HG02623 (cell line): ENCODE results near the gene SYNGR1.
A peak's percentile ranks its signal among the peaks of the same experiment; 100 is the strongest.
"Not testable (repeated sequence)": the region's sequence is repeated elsewhere in the genome, so short reads cannot be mapped to it uniquely, and the experiment has no call there.

Source experiments
- ATAC-seq: cut with Tn5 transposase; IDR thresholded peaks from one replicate; pipeline ENCODE4 v1.9.1; 2021; ENCODE audit warnings: moderate library complexity; ENCODE audit not compliant: unreplicated experiment

The SYNGR1 gene

GRCh38 chr22:39316440-39317083, 33.2 kb upstream of the SYNGR1 start:
- no peak for ATAC-seq

- no peak for ATAC-seq
Measured at GRCh38 chr22:39317084-39317774, 32.6 kb upstream of the SYNGR1 start.

DNA sequence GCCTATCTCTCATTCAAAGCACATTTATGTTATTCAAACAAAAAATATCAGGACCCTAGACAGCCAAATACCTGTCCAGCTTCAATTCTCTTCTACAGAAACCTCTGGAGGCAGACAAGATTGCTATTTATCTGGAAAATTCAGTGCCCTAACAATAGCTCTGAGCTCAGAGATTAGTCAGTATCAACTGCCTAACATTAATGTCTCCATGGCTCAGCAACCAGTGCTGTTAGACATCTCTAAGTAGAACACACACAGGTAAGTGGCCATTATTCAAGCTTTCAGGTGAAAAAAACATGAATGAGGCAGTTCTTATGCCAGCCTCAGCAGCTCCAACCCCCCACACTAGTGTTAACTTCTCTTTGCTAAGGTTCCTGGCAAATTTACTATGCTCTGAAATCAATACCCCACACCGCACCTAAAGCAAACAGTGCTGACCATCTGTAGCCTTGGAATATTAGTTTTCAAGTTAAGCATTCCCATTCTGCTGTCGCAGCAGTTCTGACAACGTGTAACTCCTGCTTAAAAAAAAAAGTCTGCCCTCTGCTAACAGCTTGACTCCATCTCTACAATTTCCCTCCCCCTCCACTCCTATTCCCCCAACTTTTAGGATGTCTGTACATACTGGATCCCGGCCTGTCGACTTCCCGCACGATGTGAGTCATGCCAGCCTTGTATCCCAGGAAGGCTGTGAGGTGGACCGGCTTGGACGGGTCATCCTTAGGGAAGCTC, 31.9 kb upstream of the SYNGR1 start:
- no peak for ATAC-seq

- no peak for ATAC-seq
Measured at GRCh38 chr22:39318507-39319283, 31.1 kb upstream of the SYNGR1 start.

DNA sequence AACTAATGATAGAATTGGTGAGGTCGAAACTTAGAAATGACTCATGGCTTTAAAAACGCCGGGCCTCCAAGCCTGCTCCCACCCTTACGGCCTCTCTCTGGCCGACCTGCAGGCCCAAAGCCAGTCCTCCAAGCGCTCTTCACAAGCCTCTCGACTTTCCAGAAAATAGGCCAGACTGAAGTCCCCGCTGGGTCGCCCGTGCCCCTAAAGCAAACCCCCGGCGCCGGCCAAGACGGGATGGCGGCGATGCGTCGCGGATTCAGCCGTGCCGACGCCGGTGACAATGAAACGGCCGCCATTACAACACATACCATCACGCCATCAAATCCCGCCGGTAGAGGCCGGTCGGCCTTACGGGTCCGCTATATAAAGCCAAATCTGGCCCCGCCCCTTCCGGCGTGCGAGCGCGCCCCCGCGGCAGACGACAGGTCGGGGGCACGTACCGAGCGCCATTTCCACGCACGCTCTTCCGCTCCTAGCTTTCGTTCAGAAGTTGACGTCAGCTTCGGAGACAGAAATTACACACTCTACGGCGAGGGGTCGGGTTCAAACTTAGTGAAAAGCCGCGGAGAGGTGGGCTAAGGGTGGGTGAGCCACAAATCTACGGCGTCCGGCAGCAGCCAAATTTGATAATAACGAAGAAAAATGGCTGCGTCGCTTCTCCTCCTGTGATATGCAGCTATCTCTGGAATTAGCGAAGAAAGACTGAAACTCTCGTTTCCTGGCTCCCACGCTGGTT, 30.3 kb upstream of the SYNGR1 start, which contains the start of gene RPL3:
Gene RPL3 (minus strand): TSS at position 340 of the 739 bp plus-strand sequence. CDS start 26 bp downstream, at position 314.
- ATAC-seq, result peak; percentile 87

DNA sequence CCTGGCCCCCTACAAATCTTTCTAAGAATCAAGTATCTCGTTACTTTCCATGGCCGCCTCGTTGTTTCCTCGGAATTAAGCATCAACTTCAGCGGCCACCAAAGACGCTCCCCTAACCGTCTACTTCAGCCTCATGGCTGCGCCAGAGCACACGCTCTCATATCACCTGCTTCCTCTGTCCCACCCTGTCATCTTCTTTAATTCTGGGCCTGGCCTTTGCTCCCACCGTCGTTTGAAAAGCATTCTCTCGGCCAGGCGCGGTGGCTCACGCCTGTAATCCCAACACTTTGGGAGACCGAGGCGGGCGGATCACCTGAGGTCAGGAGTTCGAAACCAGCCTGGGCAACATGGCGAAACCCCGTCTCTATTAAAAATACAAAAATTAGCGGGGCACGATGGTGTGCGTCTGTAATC, 29.2 kb upstream of the SYNGR1 start:
- not testable (repeated sequence) for ATAC-seq

DNA sequence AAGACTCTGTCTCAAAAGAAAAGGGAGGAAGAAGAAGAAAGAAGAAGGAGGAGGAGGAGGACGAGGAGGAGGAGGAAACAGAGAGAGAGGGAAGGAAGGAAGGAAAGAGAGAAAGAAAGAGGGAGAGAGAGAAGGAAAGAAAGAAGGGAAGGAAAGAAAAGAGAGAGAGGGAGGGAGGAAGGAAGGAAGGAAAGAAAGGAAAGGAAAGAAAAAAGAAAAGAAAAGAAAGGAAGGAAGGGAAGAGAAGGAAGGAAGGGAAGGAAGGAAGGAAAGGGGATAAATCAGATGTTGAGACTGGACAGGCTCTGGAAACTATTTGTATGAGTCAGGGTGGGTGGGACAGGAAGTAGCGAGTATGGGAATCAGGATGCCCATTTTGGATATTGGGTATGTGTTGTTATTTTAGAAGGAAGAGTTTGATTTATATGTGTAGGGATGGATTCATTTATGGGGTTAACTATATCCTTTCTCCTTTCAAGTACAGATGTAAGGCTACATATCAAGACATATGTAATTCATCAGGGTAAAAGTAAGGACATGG, 24.3 kb upstream of the SYNGR1 start:
- no peak for ATAC-seq

DNA sequence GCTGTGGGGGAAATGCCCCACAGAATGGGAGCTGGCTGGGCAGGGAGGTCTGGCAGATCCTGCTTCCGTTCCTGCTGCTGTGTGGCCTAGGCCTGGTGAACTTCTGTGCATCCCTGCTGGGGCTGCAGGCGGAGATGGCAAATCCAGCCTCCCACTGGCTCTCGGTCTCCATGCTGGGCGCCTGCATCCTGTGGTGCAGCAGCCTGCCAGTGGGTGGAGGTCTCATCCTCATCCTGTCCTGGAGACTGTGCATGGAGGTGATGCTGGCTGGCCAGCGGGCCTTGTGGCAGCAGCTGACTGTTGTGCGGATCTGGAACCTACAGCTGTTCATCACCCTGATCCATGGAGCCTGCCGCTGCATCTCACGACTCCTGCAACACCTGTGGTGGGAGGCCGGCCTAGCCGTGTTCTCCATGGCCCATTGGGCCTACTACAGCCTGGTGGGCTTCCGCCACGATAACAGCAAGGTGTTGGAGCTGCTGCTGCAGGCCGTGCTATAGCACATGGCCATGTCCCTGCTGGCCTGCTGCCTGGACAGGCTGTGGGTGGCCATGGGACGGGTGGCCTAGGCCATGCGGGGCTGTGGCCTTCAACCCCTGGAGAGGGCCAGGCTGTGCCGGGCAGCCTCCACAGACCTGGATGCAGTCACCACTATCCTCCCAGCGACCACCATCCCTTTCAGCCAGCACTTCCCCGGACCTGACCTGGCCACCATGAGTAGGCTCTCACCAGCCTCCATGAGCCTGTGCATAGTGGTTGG, 21.6 kb upstream of the SYNGR1 start:
- ATAC-seq, result no peak

- ATAC-seq, result not testable (repeated sequence)
Measured at GRCh38 chr22:39330553-39330952, 19.2 kb upstream of the SYNGR1 start.

DNA sequence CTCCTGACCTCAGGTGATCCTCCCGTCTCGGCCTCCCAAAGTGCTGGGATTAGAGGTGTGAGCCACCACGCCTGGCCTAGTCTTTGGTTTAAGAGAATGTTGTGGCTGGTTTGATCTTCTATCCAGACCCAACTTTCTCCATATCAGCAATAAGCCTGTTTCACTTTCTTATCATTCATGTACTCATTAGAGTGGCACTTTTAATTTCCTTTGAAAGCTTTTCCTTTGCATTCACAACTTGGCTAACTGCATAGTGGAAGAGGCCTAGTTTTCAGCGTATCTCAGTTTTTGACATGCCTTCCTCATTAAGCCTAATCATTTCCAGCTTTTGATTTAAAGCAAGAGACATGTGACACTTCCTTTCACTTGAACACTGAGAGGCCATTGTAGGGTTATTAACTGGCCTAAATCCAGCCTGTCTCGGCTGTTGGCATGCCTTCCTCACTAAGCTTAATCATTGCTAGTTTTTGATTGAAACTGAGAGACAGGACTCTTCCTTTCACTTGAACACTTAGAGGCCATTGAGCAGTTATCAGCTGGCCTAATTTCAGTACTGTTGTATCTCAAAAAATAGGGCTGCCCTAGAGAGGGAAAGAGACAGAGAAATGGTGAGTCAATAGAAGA, 17.2 kb upstream of the SYNGR1 start:
- ATAC-seq, result no peak

DNA sequence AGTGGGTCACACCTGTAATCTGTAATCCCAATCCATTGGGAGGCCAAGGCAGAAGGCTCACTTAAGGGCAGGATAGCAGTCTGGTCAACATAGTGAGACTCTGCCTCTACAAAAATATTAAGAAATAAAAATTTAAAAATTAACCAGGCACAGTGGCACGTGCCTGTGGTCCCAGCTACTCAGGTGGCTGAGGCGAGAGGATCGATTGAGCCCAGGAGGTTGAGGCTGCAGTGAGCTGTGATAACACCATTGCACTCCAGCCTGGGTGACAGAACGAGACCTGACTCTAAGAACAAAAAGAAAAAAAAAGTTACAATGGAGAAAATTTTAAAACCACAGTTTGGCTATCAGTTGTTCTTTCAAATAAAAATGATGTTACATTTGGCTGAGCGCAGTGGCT, 13.4 kb upstream of the SYNGR1 start:
- no peak for ATAC-seq

GRCh38 chr22:39339775-39340174, 10.0 kb upstream of the SYNGR1 start:
- ATAC-seq, result not testable (repeated sequence)

DNA sequence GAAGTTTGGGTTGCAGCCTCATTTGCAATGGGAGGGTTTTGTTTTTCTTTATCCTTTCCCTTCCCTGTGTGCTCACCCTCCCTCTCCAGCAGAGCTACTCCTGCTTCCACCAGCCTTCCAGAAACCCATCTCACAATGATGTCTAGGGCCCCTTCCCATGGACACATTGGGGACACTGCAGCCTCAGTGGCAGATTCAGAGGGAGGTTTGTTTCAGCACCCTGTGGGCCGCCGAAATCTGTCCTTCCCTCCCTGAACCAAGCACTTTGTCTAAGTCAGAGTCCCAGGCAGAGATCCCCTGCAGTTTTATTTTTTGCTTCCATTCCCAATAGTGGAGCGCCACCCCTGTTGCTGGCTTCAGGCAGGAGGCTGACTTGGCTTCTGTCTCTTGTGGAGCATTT, 8.6 kb upstream of the SYNGR1 start:
- no peak for ATAC-seq

DNA sequence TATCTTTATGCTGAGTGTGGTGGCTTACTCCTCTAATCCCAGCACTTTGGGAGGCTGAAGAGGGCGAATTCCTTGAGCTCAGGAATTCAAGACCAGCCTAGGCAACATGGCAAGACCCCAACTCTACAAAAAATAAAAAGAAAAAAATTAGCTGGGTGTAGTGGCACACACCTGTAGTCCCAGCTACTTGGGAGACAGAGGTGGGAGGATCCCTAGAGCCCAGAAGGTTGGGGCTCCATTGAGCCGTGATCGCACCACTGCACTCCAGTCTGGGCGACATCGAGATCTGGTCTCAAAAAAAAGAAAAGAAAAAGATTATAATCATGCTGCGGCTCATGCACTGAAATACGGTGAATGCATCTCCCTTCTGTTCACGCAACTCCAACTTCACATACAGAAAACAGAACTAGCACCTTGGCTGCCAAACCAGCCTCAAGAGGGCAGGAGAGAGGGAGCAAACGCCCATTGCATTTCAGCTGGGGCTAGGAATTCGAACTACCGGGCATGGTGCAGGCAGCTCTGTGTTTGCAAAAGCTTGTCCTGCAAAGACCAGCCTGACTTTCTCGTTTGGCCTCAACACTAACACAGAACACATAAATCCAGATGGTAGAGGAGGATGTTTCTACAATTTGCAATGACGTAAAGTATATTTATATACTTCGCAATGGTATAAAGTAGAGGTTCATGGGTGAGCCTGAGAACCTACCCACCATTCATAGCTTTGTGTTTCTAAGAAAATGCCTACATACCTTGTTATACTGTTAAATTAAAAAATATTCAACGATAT, 6.3 kb upstream of the SYNGR1 start:
- no peak for ATAC-seq

DNA sequence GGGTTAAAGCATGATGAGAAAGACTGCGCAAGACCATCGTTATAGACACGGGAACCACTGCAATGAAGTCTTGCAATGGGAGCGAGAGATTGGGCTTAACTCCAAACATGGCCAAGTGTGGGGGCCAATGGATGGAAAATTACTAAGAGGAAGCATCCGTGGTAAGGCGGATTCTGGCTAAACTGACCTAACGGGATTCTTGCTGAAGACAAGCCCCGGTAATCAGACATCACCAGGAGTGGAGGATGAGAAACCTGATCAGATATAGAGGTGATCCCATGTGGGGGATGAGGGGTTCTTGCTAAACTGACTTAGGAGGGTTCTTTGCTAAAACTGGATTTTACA, 5.8 kb upstream of the SYNGR1 start:
- no peak for ATAC-seq

DNA sequence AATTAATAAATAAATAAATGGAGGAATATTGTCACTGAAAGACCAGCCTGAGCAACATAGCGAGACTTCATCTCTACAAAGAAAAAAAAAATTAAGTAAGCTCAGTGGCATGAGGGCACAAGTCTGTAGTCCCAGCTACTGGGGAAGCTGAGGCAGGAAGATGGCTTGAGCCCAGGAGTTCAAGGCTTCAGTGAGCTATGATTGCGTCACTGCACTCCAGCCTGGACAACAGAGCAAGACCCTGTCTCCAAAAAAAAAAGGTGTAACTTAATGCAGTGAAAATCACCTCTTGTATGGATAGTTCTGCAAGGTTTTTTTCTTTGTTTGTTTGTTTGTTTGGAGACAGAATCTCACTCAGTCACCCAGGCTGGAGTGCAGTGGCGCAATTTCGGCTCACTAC, 4.6 kb upstream of the SYNGR1 start:
- ATAC-seq, result no peak

GRCh38 chr22:39348909-39349505, 784 bp upstream of the SYNGR1 start:
- no peak for ATAC-seq

- no peak for ATAC-seq
Measured at GRCh38 chr22:39349506-39349966, 255 bp upstream of the SYNGR1 start.
